H9 (cell line): ENCODE measurements around the gene TBC1D2. TPM values are rescaled to one million over a fixed set of nuclear protein-coding genes. Genes with fewer than 3 reads are reported as not detected.
A peak's percentile ranks its signal among the peaks of the same experiment; 100 is the strongest.

Source experiments
- DNase-seq: peaks from one replicate; pipeline ENCODE4 v3.0.0-alpha.2; 2017
- H2AFZ ChIP-seq: one replicate; pipeline ENCODE4 v1.6.1; 2013; ENCODE audit warnings: mild to moderate bottlenecking, low read length, control low read depth, moderate library complexity
- H2AK5ac ChIP-seq: 2 replicates; pipeline ENCODE4 v1.6.1; 2013; ENCODE audit warnings: low read length, control low read depth, mixed read lengths; ENCODE audit not compliant: insufficient read length
- H2BK120ac ChIP-seq: one replicate; pipeline ENCODE4 v1.6.1; 2013; ENCODE audit warnings: low read depth, mild to moderate bottlenecking, low read length, control low read depth, inconsistent platforms; ENCODE audit not compliant: poor library complexity, severe bottlenecking
- H2BK12ac ChIP-seq: 2 replicates; pipeline ENCODE4 v1.6.1; 2013; ENCODE audit warnings: low read length, control low read depth, mixed read lengths, low read depth; ENCODE audit not compliant: insufficient read length
- H2BK15ac ChIP-seq: 2 replicates; pipeline ENCODE4 v1.6.1; 2013; ENCODE audit warnings: low read depth, low read length, control low read depth
- H2BK20ac ChIP-seq: one replicate; pipeline ENCODE4 v1.6.1; 2013; ENCODE audit warnings: low read depth, mild to moderate bottlenecking, low read length, control low read depth, inconsistent platforms; ENCODE audit not compliant: poor library complexity, severe bottlenecking
- H2BK5ac ChIP-seq: 2 replicates; pipeline ENCODE4 v1.6.1; 2013; ENCODE audit warnings: low read length, control low read depth, mixed read lengths; ENCODE audit not compliant: insufficient read length
- H3K14ac ChIP-seq: 2 replicates; pipeline ENCODE4 v1.6.1; 2013; ENCODE audit warnings: low read length, control low read depth; ENCODE audit not compliant: insufficient read depth
- H3K18ac ChIP-seq: 2 replicates; pipeline ENCODE4 v1.6.1; 2013; ENCODE audit warnings: low read depth, mild to moderate bottlenecking, mixed read lengths, low read length, control low read depth; ENCODE audit not compliant: insufficient read length
- H3K23ac ChIP-seq: 2 replicates; pipeline ENCODE4 v1.6.1; 2013; ENCODE audit warnings: low read length, control low read depth, mixed read lengths, low read depth; ENCODE audit not compliant: insufficient read length
- H3K23me2 ChIP-seq: 2 replicates; pipeline ENCODE4 v1.6.1; 2013; ENCODE audit warnings: low read depth, mild to moderate bottlenecking, mixed read lengths, low read length, control low read depth; ENCODE audit not compliant: insufficient read length, poor library complexity, severe bottlenecking
- H3K27ac ChIP-seq: 2 replicates; pipeline ENCODE4 v1.5.1; 2013; ENCODE audit warnings: low read length, control low read depth, mixed read lengths, low read depth; ENCODE audit not compliant: insufficient read length
- H3K27me3 ChIP-seq: 2 replicates; pipeline ENCODE4 v1.6.1; 2013; ENCODE audit warnings: low read length, control low read depth, inconsistent platforms; ENCODE audit not compliant: insufficient read depth
- H3K4ac ChIP-seq: 2 replicates; pipeline ENCODE4 v1.6.1; 2013; ENCODE audit warnings: low read depth, mild to moderate bottlenecking, control low read depth, inconsistent platforms, low read length, moderate library complexity
- H3K4me1 ChIP-seq: 2 replicates; pipeline ENCODE4 v1.6.1; 2013; ENCODE audit warnings: low read length, control low read depth, inconsistent platforms; ENCODE audit not compliant: insufficient read depth
- H3K4me2 ChIP-seq: 2 replicates; pipeline ENCODE4 v1.6.1; 2013; ENCODE audit warnings: low read length, control low read depth, mixed read lengths; ENCODE audit not compliant: insufficient read length, insufficient read depth
- H3K56ac ChIP-seq: 2 replicates; pipeline ENCODE4 v1.6.1; 2013; ENCODE audit warnings: low read depth, mild to moderate bottlenecking, mixed read lengths, low read length, control low read depth; ENCODE audit not compliant: insufficient read length
- H3K79me1 ChIP-seq: 2 replicates; pipeline ENCODE4 v1.6.1; 2013; ENCODE audit warnings: low read depth, mild to moderate bottlenecking, moderate library complexity, low read length, control low read depth, inconsistent platforms; ENCODE audit not compliant: insufficient read depth, poor library complexity, severe bottlenecking
- H3K79me2 ChIP-seq: 2 replicates; pipeline ENCODE4 v1.6.1; 2013; ENCODE audit warnings: low read length, control low read depth, inconsistent platforms; ENCODE audit not compliant: insufficient read depth
- H3K9ac ChIP-seq: 2 replicates; pipeline ENCODE4 v1.6.1; 2013; ENCODE audit warnings: low read length, control low read depth, mixed read lengths; ENCODE audit not compliant: insufficient read length; ENCODE audit errors: extremely low read depth
- H3K9me3 ChIP-seq: one replicate; pipeline ENCODE4 v1.6.1; 2013; ENCODE audit warnings: low read depth, low read length, inconsistent platforms; ENCODE audit not compliant: control insufficient read depth
- H3T11ph ChIP-seq: one replicate; pipeline ENCODE4 v1.6.1; 2013; ENCODE audit warnings: mild to moderate bottlenecking, low read length, control low read depth, inconsistent platforms
- H4K20me1 ChIP-seq: one replicate; pipeline ENCODE4 v1.6.1; 2013; ENCODE audit not compliant: control insufficient read depth, insufficient read length, insufficient read depth
- H4K5ac ChIP-seq: 2 replicates; pipeline ENCODE4 v1.6.1; 2013; ENCODE audit warnings: low read depth, mild to moderate bottlenecking, mixed read lengths, low read length, control low read depth; ENCODE audit not compliant: insufficient read length
- H4K8ac ChIP-seq: replicated peaks from 2 replicates; pipeline ENCODE4 v1.6.1; 2013; ENCODE audit warnings: low read length, control low read depth, mixed read lengths, low read depth; ENCODE audit not compliant: insufficient read length
- H4K91ac ChIP-seq: 2 replicates; pipeline ENCODE4 v1.6.1; 2013; ENCODE audit warnings: low read depth, mild to moderate bottlenecking, moderate library complexity, mixed read lengths, low read length, control low read depth; ENCODE audit not compliant: insufficient read length
- H3K27ac Mint-ChIP-seq, 3 experiments: 2 replicates in 2 of 3; 3 replicates in 1 of 3; pipeline ENCODE4 v1.8.0; 2020 to 2021; ENCODE audit warnings: mixed read lengths in 3 of 3, mild to moderate bottlenecking in 1 of 3, moderate library complexity in 1 of 3
- H3K27me3 Mint-ChIP-seq: 2 replicates; pipeline ENCODE4 v1.8.0; 2021; ENCODE audit warnings: low read depth, mild to moderate bottlenecking, moderate library complexity, mixed read lengths
- H3K36me3 Mint-ChIP-seq, 3 experiments: 2 replicates in 2 of 3; 3 replicates in 1 of 3; pipeline ENCODE4 v1.8.0; 2020 to 2021; ENCODE audit warnings: low read depth in 3 of 3, mixed read lengths in 3 of 3; ENCODE audit not compliant: insufficient read depth in 1 of 3
- H3K4me1 Mint-ChIP-seq, 2 experiments: 2 replicates each; pipeline ENCODE4 v1.8.0; 2020; ENCODE audit warnings: mixed read lengths in 2 of 2
- H3K4me3 Mint-ChIP-seq, 2 experiments: 2 replicates in 1 of 2; 3 replicates in 1 of 2; pipeline ENCODE4 v1.8.0; 2020 to 2021; ENCODE audit warnings: mild to moderate bottlenecking in 2 of 2, mixed read lengths in 2 of 2, moderate library complexity in 1 of 2
- H3K9me3 Mint-ChIP-seq, 2 experiments: 2 replicates in 1 of 2; 3 replicates in 1 of 2; pipeline ENCODE4 v1.8.0; 2020; ENCODE audit warnings: mild to moderate bottlenecking in 2 of 2, mixed read lengths in 2 of 2, moderate library complexity in 1 of 2
- WGBS: extraction: QIAGEN DNeasy Blood & Tissue Kit; methylation state at CpG from one replicate; pipeline ENCODE4 v1.1.7; 2013; ENCODE audit warnings: missing lambda C conversion rate, low lambda C conversion rate, mixed read lengths; ENCODE audit not compliant: insufficient read length; ENCODE audit errors: extremely low coverage; 5-methylcytosine and 5-hydroxymethylcytosine counted together
- total RNA-seq: library from RNA; stranded (reverse); gene quantifications from 2 replicates; pipeline ENCODE4 v1.2.1, GENCODE V29; 2021
- TF ChIP-seq, protein P1 (sequence below): fragments of 200-600 bp; sonication (generic); conservative IDR thresholded peaks from 3 replicates; pipeline ENCODE4 v1.8.0; 2021; ENCODE audit warnings: antibody characterized with exemption, mild to moderate bottlenecking

Gene TBC1D2
- total RNA-seq, 1 experiment from 2014 or later = 2.9 TPM

DNA sequence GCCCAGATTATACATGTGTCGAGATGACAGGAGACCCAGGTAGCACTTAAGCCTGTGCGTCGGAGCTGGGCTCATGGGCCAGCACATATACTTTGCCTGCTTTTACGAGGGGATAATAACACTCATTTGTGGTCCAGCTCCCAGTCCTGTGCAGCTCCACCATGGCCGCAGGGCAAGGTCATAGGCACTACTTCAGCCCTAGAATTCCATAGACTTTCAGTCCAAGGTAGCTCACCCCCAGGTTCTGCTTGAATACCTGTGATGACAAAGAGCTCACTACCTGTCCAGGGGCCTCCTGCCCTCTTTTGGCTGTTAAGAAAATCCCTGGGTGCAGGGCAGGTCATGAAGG lies 64.7 kb downstream of the TBC1D2 start:
- Histone ChIP-seq H3K23ac (no peak overlapping the region), H4K8ac (no peak overlapping the region), H3K27ac (no peak overlapping the region), H3K56ac (no peak overlapping the region), H3K4ac (no peak overlapping the region), H2BK5ac (no peak overlapping the region), H2BK20ac (no peak overlapping the region), H3K79me2 (peaks cover 2% of the 10 kb centered on the region; the same call in 1 of the 2 replicates), H3K14ac (no peak overlapping the region), H2AFZ (no peak overlapping the region), H4K91ac (no peak overlapping the region), H3K27me3 (no peaks in the 10 kb centered on the region), H3K4me2 (no peak overlapping the region), H2AK5ac (no peak overlapping the region), H3K9ac (no peak overlapping the region), H3K79me1 (no peaks in the 10 kb centered on the region), H3K18ac (no peak overlapping the region), H2BK120ac (no peak overlapping the region), H3K4me1 (no peaks in the 10 kb centered on the region; the same call in 1 of the 2 replicates), H3T11ph (no peak overlapping the region), H4K20me1 (no peaks in the 10 kb centered on the region), H2BK12ac (no peak overlapping the region), H2BK15ac (no peak overlapping the region), H3K23me2 (peaks cover 6% of the 10 kb centered on the region), H4K5ac (no peak overlapping the region), H3K9me3 (no peaks in the 10 kb centered on the region)
- no peaks in the 10 kb centered on the region; a peak in 1 of 5 replicates for H3K9me3 Mint-ChIP-seq
- no peaks in the 10 kb centered on the region for H3K36me3 Mint-ChIP-seq
- WGBS = no CpG with 5 or more reads among the region's 5 CpGs
- H3K27me3 Mint-ChIP-seq = peaks cover 2% of the 10 kb centered on the region; the same call in 1 of the 2 replicates
- TF ChIP-seq, protein P1, sequence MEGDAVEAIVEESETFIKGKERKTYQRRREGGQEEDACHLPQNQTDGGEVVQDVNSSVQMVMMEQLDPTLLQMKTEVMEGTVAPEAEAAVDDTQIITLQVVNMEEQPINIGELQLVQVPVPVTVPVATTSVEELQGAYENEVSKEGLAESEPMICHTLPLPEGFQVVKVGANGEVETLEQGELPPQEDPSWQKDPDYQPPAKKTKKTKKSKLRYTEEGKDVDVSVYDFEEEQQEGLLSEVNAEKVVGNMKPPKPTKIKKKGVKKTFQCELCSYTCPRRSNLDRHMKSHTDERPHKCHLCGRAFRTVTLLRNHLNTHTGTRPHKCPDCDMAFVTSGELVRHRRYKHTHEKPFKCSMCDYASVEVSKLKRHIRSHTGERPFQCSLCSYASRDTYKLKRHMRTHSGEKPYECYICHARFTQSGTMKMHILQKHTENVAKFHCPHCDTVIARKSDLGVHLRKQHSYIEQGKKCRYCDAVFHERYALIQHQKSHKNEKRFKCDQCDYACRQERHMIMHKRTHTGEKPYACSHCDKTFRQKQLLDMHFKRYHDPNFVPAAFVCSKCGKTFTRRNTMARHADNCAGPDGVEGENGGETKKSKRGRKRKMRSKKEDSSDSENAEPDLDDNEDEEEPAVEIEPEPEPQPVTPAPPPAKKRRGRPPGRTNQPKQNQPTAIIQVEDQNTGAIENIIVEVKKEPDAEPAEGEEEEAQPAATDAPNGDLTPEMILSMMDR = no peak
- H3K4me1 Mint-ChIP-seq = peaks cover 18 to 29% of the 10 kb centered on the region in 2 experiments
- H3K4me3 Mint-ChIP-seq = peak overlapping the region in 1 of 2 experiments; percentile 81; a peak in 2 of 5 replicates
- DNase-seq = no peak
- no peak overlapping the region for H3K27ac Mint-ChIP-seq
